Transverse colon (tissue), 4 donors: ENCODE results near the gene ARAF.

Source experiments
- POLR2AphosphoS5 ChIP-seq, 3 donors: sonication (generic); formaldehyde crosslinking; IDR thresholded peaks; one replicate each; pipeline ENCODE4 v1.6.1; 2016; ENCODE audit warnings: antibody characterized with exemption in 3 of 3
- TF ChIP-seq, protein P1 (sequence below), 5 experiments: fragments of 200-600 bp in 3 of 5; fragments of 450-650 bp in 2 of 5; sonication (generic) in 3 of 5; IDR thresholded peaks; 1 replicate in 2 of 5; 2 replicates in 3 of 5; pipeline ENCODE4 v1.5.1; 2016 to 2017; ENCODE audit warnings: antibody characterized with exemption in 5 of 5, inconsistent platforms in 3 of 5, mild to moderate bottlenecking in 2 of 5, moderate library complexity in 1 of 5

DNA sequence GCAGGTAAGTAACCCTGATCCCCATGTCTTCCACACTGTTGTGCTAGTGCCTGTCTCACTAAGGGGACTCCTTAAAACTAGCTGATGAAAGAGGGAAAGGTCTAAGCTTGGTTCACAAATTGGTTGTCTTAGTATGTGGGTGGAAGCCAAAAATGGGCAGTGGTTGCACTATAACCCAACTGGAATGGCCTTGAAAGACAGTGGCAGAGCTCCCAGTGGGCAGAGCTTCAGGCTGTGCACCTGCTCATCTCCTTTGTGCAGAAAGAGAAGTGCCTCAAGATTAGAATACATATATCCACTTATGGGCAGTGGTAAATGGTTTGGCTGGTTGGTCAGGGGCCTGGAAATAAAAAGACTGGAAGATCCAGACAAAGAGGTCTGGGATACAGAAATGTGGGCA is 51.4 kb downstream of the ARAF start:
- TF ChIP-seq, protein P1, sequence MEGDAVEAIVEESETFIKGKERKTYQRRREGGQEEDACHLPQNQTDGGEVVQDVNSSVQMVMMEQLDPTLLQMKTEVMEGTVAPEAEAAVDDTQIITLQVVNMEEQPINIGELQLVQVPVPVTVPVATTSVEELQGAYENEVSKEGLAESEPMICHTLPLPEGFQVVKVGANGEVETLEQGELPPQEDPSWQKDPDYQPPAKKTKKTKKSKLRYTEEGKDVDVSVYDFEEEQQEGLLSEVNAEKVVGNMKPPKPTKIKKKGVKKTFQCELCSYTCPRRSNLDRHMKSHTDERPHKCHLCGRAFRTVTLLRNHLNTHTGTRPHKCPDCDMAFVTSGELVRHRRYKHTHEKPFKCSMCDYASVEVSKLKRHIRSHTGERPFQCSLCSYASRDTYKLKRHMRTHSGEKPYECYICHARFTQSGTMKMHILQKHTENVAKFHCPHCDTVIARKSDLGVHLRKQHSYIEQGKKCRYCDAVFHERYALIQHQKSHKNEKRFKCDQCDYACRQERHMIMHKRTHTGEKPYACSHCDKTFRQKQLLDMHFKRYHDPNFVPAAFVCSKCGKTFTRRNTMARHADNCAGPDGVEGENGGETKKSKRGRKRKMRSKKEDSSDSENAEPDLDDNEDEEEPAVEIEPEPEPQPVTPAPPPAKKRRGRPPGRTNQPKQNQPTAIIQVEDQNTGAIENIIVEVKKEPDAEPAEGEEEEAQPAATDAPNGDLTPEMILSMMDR (IDR thresholded peaks at IDR 0.05): no peak
- no peak for TF ChIP-seq POLR2AphosphoS5 (IDR thresholded peaks at IDR 0.05)
